HFFc6 (cell line): ENCODE results near the gene PLA2G2C. TPM values are rescaled to one million over a fixed set of nuclear protein-coding genes. Genes with fewer than 3 reads are reported as not detected.

Experiments used
- DNase-seq: peaks from one replicate; pipeline ENCODE4 v3.0.0-alpha.2; 2018
- H3K27ac Mint-ChIP-seq: 2 replicates; pipeline ENCODE4 v1.8.0; 2020; ENCODE audit warnings: mild to moderate bottlenecking, mixed read lengths
- H3K27me3 Mint-ChIP-seq: 2 replicates; pipeline ENCODE4 v1.8.0; 2021; ENCODE audit warnings: mild to moderate bottlenecking, moderate library complexity, mixed read lengths; ENCODE audit not compliant: insufficient read depth
- H3K36me3 Mint-ChIP-seq: 2 replicates; pipeline ENCODE4 v1.8.0; 2021; ENCODE audit warnings: low read depth, mixed read lengths
- H3K4me1 Mint-ChIP-seq: 2 replicates; pipeline ENCODE4 v1.8.0; 2020; ENCODE audit warnings: low read depth, mixed read lengths
- H3K4me3 Mint-ChIP-seq: 2 replicates; pipeline ENCODE4 v1.8.0; 2020; ENCODE audit warnings: mild to moderate bottlenecking, moderate library complexity, mixed read lengths
- H3K9me3 Mint-ChIP-seq: 2 replicates; pipeline ENCODE4 v1.8.0; 2020; ENCODE audit warnings: mild to moderate bottlenecking, mixed read lengths
- CTCF ChIP-seq: fragments of 200-600 bp; sonication (generic); IDR thresholded peaks from 2 replicates; pipeline ENCODE4 v1.5.0; 2021; ENCODE audit warnings: antibody characterized with exemption, mild to moderate bottlenecking
- total RNA-seq, 6 experiments: library from RNA; stranded (reverse); fragmentation: NEBNext Ultra II Directional; extraction: Animal tissue kit (Norgen Biotek cat#: 25700); gene quantifications; 2 replicates in 1 of 6; 3 replicates in 5 of 6; pipeline ENCODE4 v1.2.3, GENCODE V29; 2021

The PLA2G2C gene
- total RNA-seq, 6 experiments from 2014 or later = not detected

- Mint-ChIP-seq H3K4me1 (peaks cover 6% of the 10 kb centered on the region; the same call in 1 of the 2 replicates), H3K36me3 (no peaks in the 10 kb centered on the region), H3K4me3 (no peak overlapping the region), H3K9me3 (no peaks in the 10 kb centered on the region), H3K27me3 (peaks cover 48% of the 10 kb centered on the region), H3K27ac (no peak overlapping the region)
- no peak for TF ChIP-seq CTCF
- DNase-seq = no peak
These were observed 25.9 kb upstream of the PLA2G2C start for GRCh38 chr1:20212085-20212684.

GRCh38 chr1:20211511-20211931 is 25.2 kb upstream of the PLA2G2C start:
- no peak for TF ChIP-seq CTCF
- Mint-ChIP-seq H3K4me1 (peaks cover 6% of the 10 kb centered on the region; the same call in 1 of the 2 replicates), H3K27ac (no peak overlapping the region), H3K36me3 (no peaks in the 10 kb centered on the region), H3K27me3 (peaks cover 52% of the 10 kb centered on the region), H3K4me3 (no peak overlapping the region), H3K9me3 (no peaks in the 10 kb centered on the region)
- DNase-seq = no peak

GRCh38 chr1:20210736-20211460 is 24.6 kb upstream of the PLA2G2C start:
- Mint-ChIP-seq H3K9me3 (no peaks in the 10 kb centered on the region), H3K27me3 (peaks cover 52% of the 10 kb centered on the region), H3K27ac (no peak overlapping the region), H3K4me3 (no peak overlapping the region), H3K36me3 (no peaks in the 10 kb centered on the region), H3K4me1 (peaks cover 6% of the 10 kb centered on the region; the same call in 1 of the 2 replicates)
- DNase-seq = no peak
- no peak for TF ChIP-seq CTCF

- H3K4me1 Mint-ChIP-seq = peaks cover 6% of the 10 kb centered on the region; the same call in 1 of the 2 replicates
- no peaks in the 10 kb centered on the region for H3K9me3 Mint-ChIP-seq
- H3K36me3 Mint-ChIP-seq = no peaks in the 10 kb centered on the region
- TF ChIP-seq CTCF = no peak
- no peak overlapping the region for H3K4me3 Mint-ChIP-seq
- H3K27me3 Mint-ChIP-seq = peaks cover 48% of the 10 kb centered on the region
- no peak overlapping the region for H3K27ac Mint-ChIP-seq
- DNase-seq = no peak
These were observed 23.2 kb upstream of the PLA2G2C start for GRCh38 chr1:20209471-20209870.

- Mint-ChIP-seq H3K27ac (no peak overlapping the region), H3K27me3 (peaks cover 53% of the 10 kb centered on the region), H3K36me3 (no peaks in the 10 kb centered on the region), H3K4me1 (peaks cover 1% of the 10 kb centered on the region; the same call in 1 of the 2 replicates), H3K4me3 (no peak overlapping the region), H3K9me3 (no peaks in the 10 kb centered on the region)
- DNase-seq = no peak
- TF ChIP-seq CTCF = no peak
These were observed 21.2 kb upstream of the PLA2G2C start for GRCh38 chr1:20207546-20207945.
